Mesendoderm (in vitro differentiated cells): ENCODE results near the gene CYTH1.

Experiments
- DNase-seq: peaks from one replicate; pipeline ENCODE4 v3.0.0; 2013
- H2AK5ac ChIP-seq: 2 replicates; pipeline ENCODE4 v1.6.1; 2013; ENCODE audit warnings: low read length, inconsistent platforms
- H2BK120ac ChIP-seq: 2 replicates; pipeline ENCODE4 v1.6.1; 2013; ENCODE audit warnings: low read depth, mild to moderate bottlenecking, low read length, moderate library complexity, mixed read lengths
- H2BK15ac ChIP-seq: replicated peaks from 2 replicates; pipeline ENCODE4 v1.6.1; 2013; ENCODE audit warnings: low read depth, mild to moderate bottlenecking, moderate library complexity
- H2BK5ac ChIP-seq: 2 replicates; pipeline ENCODE4 v1.6.1; 2013; ENCODE audit warnings: low read length, inconsistent platforms
- H3K18ac ChIP-seq: 2 replicates; pipeline ENCODE4 v1.6.1; 2013; ENCODE audit warnings: mild to moderate bottlenecking, low read length, mixed read lengths
- H3K23ac ChIP-seq: one replicate; pipeline ENCODE4 v1.6.1; 2013; ENCODE audit warnings: low read length
- H3K27ac ChIP-seq: 2 replicates; pipeline ENCODE4 v1.5.1; 2013; ENCODE audit warnings: low read depth, mild to moderate bottlenecking, inconsistent platforms, low read length, moderate library complexity
- H3K27me3 ChIP-seq: 2 replicates; pipeline ENCODE4 v1.6.1; 2013; ENCODE audit warnings: low read length, control low read depth, mild to moderate bottlenecking, inconsistent platforms; ENCODE audit not compliant: insufficient read depth, poor library complexity
- H3K36me3 ChIP-seq: 2 replicates; pipeline ENCODE4 v1.6.1; 2013; ENCODE audit warnings: low read length, inconsistent platforms; ENCODE audit not compliant: control insufficient read depth, insufficient read depth
- H3K4ac ChIP-seq: one replicate; pipeline ENCODE4 v1.6.1; 2013; ENCODE audit warnings: low read depth, mild to moderate bottlenecking, low read length, moderate library complexity
- H3K4me1 ChIP-seq: 2 replicates; pipeline ENCODE4 v1.6.1; 2013; ENCODE audit warnings: low read depth, low read length, inconsistent platforms; ENCODE audit not compliant: control insufficient read depth
- H3K4me2 ChIP-seq: 2 replicates; pipeline ENCODE4 v1.6.1; 2013; ENCODE audit warnings: low read length
- H3K4me3 ChIP-seq: 2 replicates; pipeline ENCODE4 v1.5.1; 2013; ENCODE audit warnings: mild to moderate bottlenecking, low read length
- H3K56ac ChIP-seq: one replicate; pipeline ENCODE4 v1.6.1; 2013; ENCODE audit warnings: low read length
- H3K79me1 ChIP-seq: 2 replicates; pipeline ENCODE4 v1.6.1; 2013; ENCODE audit warnings: low read length, inconsistent platforms
- H3K79me2 ChIP-seq: 2 replicates; pipeline ENCODE4 v1.6.1; 2013; ENCODE audit warnings: mild to moderate bottlenecking, low read length; ENCODE audit not compliant: control insufficient read depth, insufficient read depth
- H3K9ac ChIP-seq: 2 replicates; pipeline ENCODE4 v1.6.1; 2013; ENCODE audit warnings: low read length, inconsistent platforms
- H4K5ac ChIP-seq: one replicate; pipeline ENCODE4 v1.6.1; 2013; ENCODE audit warnings: low read length
- H4K8ac ChIP-seq: one replicate; pipeline ENCODE4 v1.6.1; 2013; ENCODE audit warnings: low read depth, mild to moderate bottlenecking, control low read depth, low read length, moderate library complexity
- WGBS: extraction: QIAGEN DNeasy Blood & Tissue Kit; methylation state at CpG from one replicate; pipeline ENCODE4 v1.1.7; 2013; ENCODE audit warnings: low lambda C conversion rate, missing lambda C conversion rate; ENCODE audit not compliant: insufficient coverage; ENCODE audit errors: extremely low coverage; 5-methylcytosine and 5-hydroxymethylcytosine counted together

Gene CYTH1

DNA sequence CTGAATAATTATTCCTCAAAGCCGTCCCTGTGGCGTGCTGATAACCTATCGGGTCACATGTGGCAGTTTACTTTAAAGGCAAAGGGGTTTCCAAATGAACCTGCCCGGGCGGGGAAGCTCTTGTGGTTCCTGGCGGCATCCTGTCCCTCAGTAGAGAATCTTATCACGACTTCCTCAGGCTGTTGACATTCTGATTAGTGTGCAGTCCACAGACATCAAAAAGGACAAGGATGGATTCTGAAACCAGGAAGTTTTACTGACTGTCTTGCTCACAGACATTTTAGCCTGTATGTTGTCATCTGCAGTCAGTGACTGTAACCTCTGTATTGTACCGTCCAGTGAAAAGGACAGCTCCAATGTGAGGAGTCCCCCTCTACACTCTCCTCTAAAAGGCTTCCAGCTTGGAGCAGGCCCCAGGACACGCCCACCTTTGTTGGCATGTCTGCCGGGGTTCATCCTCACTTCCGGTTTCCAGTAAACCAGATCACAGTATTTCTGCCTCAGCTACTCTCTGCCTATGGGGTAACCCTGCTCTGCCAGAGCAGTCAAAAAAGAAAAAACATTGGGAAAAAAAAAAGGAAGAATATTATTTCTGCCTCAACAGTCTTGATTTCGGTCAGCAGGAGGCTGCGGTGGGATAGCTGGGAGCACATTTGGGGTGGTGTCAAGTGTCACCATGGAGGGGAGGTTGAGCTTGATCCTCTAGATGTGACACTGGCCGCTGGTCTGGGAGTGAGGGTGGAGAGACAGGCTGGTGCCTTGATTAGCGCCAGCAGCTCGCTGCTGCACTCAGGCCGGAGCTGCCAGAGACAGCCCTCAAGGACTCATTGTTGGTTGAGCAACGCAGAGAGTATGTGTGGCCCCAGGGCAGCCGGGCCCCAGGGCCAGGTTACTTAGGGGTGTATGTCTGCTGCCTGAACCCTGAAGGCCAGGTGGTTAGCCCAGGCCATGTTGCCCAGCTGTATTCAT lies 115.8 kb downstream of the CYTH1 start:
- Histone ChIP-seq H4K8ac (no peak overlapping the region), H3K9ac (no peak overlapping the region), H3K18ac (no peak overlapping the region), H3K36me3 (no peaks in the 10 kb centered on the region), H3K4me3 (no peak overlapping the region), H3K27me3 (no peaks in the 10 kb centered on the region), H3K79me1 (no peaks in the 10 kb centered on the region), H3K27ac (no peak overlapping the region), H3K4ac (no peak overlapping the region), H2BK120ac (no peak overlapping the region), H3K4me1 (no peaks in the 10 kb centered on the region), H2BK15ac (no peak overlapping the region), H3K23ac (no peak overlapping the region), H3K4me2 (no peak overlapping the region), H4K5ac (no peak overlapping the region), H3K79me2 (no peaks in the 10 kb centered on the region), H2BK5ac (no peak overlapping the region), H2AK5ac (no peak overlapping the region), H3K56ac (no peak overlapping the region)
- no CpG with 5 or more reads among the region's 19 CpGs for WGBS
- no peak for DNase-seq

- no peak overlapping the region for H3K4me2 ChIP-seq
- H2BK15ac ChIP-seq, result no peak overlapping the region
- no peak overlapping the region for H3K18ac ChIP-seq
- no peak for DNase-seq
- no peak overlapping the region for H2BK120ac ChIP-seq
- WGBS, result no CpG with 5 or more reads among the region's 15 CpGs
- H3K4ac ChIP-seq, result no peak overlapping the region
- no peak overlapping the region for H4K8ac ChIP-seq
- H3K56ac ChIP-seq, result no peak overlapping the region
- no peak overlapping the region for H3K27ac ChIP-seq
- no peak overlapping the region for H3K9ac ChIP-seq
- H3K4me3 ChIP-seq, result no peak overlapping the region
- no peaks in the 10 kb centered on the region for H3K79me1 ChIP-seq
- H3K27me3 ChIP-seq, result no peaks in the 10 kb centered on the region
- H3K23ac ChIP-seq, result no peak overlapping the region
- H3K36me3 ChIP-seq, result no peaks in the 10 kb centered on the region
- no peak overlapping the region for H2AK5ac ChIP-seq
- H2BK5ac ChIP-seq, result no peak overlapping the region
- H3K4me1 ChIP-seq, result no peaks in the 10 kb centered on the region
- H4K5ac ChIP-seq, result no peak overlapping the region
- H3K79me2 ChIP-seq, result no peaks in the 10 kb centered on the region
Observed at GRCh38 chr17:78665387-78665951, 116.6 kb downstream of the CYTH1 start.

DNA sequence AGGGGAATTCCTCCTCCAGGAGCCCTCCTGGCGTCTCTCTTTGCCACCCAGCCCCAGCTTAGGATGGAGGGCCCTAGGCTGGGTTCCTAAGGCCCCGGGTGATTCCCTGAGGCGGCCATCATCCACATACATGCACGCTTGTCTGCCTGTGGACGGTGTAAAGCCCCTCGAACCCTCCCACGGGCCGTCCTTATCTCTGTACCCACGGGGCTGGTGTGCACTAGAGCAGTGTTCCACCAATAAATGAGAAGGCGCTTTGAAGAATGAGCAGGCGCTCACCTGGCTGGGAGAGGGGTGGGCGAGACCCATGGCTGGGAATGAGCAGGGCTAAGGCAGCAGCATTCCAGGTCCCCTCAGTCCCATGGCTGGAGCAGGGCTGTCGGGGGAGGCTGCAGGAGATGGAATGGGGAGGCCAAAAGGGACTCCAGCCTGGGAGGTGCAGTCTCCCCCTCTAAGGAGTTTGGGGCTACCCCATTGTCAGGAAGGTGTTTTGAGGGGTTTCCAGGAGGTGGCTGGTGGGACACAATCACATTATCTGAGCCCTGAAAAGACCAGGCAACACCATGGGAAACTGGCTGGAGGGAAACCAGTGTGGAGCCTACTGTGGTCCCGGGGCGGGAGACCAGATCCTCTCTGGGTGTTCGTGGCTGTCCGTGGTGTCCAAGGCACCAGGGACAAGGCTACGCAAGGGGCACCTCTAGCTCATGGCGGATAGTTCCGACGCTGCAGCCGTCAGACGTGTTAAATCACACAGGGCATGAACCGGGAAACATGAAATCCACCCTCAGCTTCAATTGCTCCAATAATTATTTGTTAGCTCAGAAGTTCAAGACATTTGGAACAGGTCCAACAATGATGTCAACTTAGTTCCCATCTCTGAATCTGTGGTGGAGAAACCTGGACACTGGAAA lies 117.3 kb downstream of the CYTH1 start:
- Histone ChIP-seq H2AK5ac (no peak overlapping the region), H4K8ac (no peak overlapping the region), H3K27me3 (no peaks in the 10 kb centered on the region), H4K5ac (no peak overlapping the region), H2BK5ac (no peak overlapping the region), H3K4me3 (no peak overlapping the region), H3K4ac (no peak overlapping the region), H3K27ac (no peak overlapping the region), H3K36me3 (no peaks in the 10 kb centered on the region), H2BK15ac (no peak overlapping the region), H3K79me2 (no peaks in the 10 kb centered on the region), H3K4me1 (no peaks in the 10 kb centered on the region), H3K18ac (no peak overlapping the region), H3K79me1 (no peaks in the 10 kb centered on the region), H3K23ac (no peak overlapping the region), H2BK120ac (no peak overlapping the region), H3K9ac (no peak overlapping the region), H3K56ac (no peak overlapping the region), H3K4me2 (no peak overlapping the region)
- DNase-seq, result no peak
- no CpG with 5 or more reads among the region's 24 CpGs for WGBS

GRCh38 chr17:78661093-78661770 lies 120.8 kb downstream of the CYTH1 start:
- Histone ChIP-seq H3K4me3 (no peak overlapping the region), H3K36me3 (no peaks in the 10 kb centered on the region), H3K79me1 (no peaks in the 10 kb centered on the region), H3K18ac (no peak overlapping the region), H3K27me3 (no peaks in the 10 kb centered on the region), H2BK120ac (no peak overlapping the region), H3K9ac (no peak overlapping the region), H3K4me2 (no peak overlapping the region), H2AK5ac (no peak overlapping the region), H3K56ac (no peak overlapping the region), H3K4me1 (no peaks in the 10 kb centered on the region), H2BK15ac (no peak overlapping the region), H4K5ac (no peak overlapping the region), H2BK5ac (no peak overlapping the region), H3K79me2 (no peaks in the 10 kb centered on the region), H3K4ac (no peak overlapping the region), H3K27ac (no peak overlapping the region), H4K8ac (no peak overlapping the region), H3K23ac (no peak overlapping the region)
- no peak for DNase-seq
- WGBS, result no CpG with 5 or more reads among the region's 17 CpGs

DNA sequence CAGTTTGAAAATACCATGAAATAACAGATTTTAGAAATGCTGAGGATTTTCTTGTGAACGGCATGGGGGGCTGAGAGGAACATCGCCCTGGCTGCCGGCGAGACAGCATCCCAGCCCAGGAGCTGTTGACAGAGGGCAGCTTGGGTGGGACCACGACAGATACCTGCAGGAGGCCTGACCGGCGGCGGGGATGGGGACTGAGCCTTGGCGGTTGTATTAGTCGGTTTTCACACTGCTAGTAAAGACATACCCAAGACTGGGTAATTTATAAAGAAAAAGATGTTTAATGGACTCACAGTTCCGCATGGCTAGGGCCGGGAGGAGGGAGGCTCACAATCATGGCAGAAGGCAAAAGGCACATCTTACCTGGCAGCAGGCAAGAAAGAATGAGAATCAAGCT lies 122.5 kb downstream of the CYTH1 start:
- H3K27me3 ChIP-seq, result no peaks in the 10 kb centered on the region
- no peak overlapping the region for H2BK15ac ChIP-seq
- H4K8ac ChIP-seq, result no peak overlapping the region
- no peak overlapping the region for H3K4me2 ChIP-seq
- no peak overlapping the region for H4K5ac ChIP-seq
- H3K9ac ChIP-seq, result no peak overlapping the region
- H3K36me3 ChIP-seq, result no peaks in the 10 kb centered on the region
- no peak overlapping the region for H2AK5ac ChIP-seq
- no peak overlapping the region for H3K18ac ChIP-seq
- H3K27ac ChIP-seq, result no peak overlapping the region
- no peaks in the 10 kb centered on the region for H3K4me1 ChIP-seq
- no peaks in the 10 kb centered on the region for H3K79me2 ChIP-seq
- no peak overlapping the region for H2BK5ac ChIP-seq
- H2BK120ac ChIP-seq, result no peak overlapping the region
- H3K4ac ChIP-seq, result no peak overlapping the region
- no peak overlapping the region for H3K4me3 ChIP-seq
- no peak overlapping the region for H3K56ac ChIP-seq
- H3K23ac ChIP-seq, result no peak overlapping the region
- DNase-seq, result no peak
- no peaks in the 10 kb centered on the region for H3K79me1 ChIP-seq
- WGBS, result no CpG with 5 or more reads among the region's 12 CpGs
